ENCODE measurements around the gene CR1.

GRCh38 chr1:207626972-207627337 lies 131.0 kb downstream of the CR1 start:
- TF ChIP-seq POLR2A (IDR thresholded peaks at IDR 0.05) (no peak), CTCF (IDR thresholded peaks at IDR 0.05) (no peak)
